T-helper 2 cell treated with Interferon-gamma antibody and Interleukin-4, amounts not matched to agents 100 ng/mL and 5 ng/mL, for 36 hours (primary cell): ENCODE measurements around the gene PHKA1. TPM values are rescaled to one million over a fixed set of nuclear protein-coding genes. Genes with fewer than 3 reads are reported as not detected.
"Not testable (repeated sequence)": the region's sequence is repeated elsewhere in the genome, so short reads cannot be mapped to it uniquely, and the experiment has no call there.

Experiments used
- intact Hi-C: fragments of 100-400 bp; cut with micrococcal nuclease; formaldehyde crosslinking; loops from one replicate; pipeline ENCODE4 v1.15.1; 2023
- total RNA-seq: library from RNA; stranded (reverse); gene quantifications from 2 replicates; pipeline ENCODE4 v1.2.3, GENCODE V29; 2022

The PHKA1 gene
- total RNA-seq, 1 donor from 2014 or later = 3.3 TPM

DNA sequence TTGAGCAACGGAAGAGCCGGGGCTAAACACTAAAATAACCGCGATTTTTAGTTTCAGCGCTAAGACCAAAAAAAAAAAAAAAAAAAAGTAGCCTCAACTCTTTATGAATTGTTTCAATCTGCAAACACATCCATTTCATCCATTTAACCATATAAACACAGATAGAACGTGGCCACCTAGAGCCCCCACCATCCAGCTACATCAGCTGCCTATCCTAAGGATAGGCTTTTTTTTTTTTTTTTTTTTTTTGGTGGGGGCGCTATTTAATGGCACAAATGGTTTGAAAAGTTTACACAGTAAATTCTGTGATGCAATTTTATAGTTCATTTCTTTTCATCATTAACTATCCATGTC is 141.0 kb downstream of the PHKA1 start:
- intact Hi-C loops = loop anchor here (2.0 to 5.0 kb wide), 4 partner anchors 49 to 391 kb away; partner anchors contain the start of genes PHKA1 and PIN4

DNA sequence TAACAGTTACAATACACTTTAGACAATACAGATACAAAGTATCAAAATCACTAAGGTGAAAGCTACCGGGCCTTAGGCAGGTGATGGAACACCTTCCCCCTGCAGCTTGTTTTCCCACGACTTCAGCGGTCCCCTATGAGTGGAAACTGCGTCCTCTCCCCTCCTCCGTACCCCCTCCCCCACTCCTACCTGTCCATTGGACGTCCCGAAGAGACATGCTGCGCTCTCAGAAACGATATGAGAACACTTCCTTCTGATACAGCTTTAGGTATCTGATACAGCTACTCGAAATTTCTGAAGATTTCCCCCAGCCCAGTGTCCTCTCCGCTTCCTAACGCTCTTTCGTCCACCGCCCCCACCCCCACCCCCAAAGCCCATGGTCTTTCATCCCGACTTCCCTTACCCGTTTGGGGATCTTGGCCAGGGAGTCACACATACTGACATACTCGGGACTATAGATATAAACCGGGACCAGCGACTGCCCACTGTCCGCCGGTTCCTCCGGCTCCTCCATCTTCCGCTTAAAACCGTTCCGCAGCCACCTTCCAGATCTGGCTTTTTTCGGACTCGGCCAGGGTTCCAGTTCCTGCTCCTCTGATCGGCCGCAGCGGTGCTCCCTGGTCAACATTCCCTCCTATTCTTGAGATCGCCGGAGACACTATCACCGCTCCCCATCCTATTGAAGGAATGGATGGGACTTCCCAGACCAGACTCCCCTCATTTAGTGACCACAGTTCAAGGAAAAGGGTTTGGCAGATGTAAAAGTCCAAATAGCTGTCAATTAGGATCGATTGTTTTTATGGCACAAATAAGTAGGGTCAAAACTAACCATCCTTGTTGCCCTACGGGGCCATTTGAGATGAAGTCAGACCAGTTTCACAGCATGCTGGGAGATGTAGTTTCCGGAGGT is 141.6 kb downstream of the PHKA1 start, which contains the start of gene HDAC8:
Gene HDAC8 (minus strand): TSS at position 596 of the 910 bp plus-strand sequence. CDS start 82 bp downstream, at position 514.
- intact Hi-C loops = loop anchor here (2.0 to 5.0 kb wide), 4 partner anchors 50 to 390 kb away; partner anchors contain the start of genes PHKA1 and PIN4

DNA sequence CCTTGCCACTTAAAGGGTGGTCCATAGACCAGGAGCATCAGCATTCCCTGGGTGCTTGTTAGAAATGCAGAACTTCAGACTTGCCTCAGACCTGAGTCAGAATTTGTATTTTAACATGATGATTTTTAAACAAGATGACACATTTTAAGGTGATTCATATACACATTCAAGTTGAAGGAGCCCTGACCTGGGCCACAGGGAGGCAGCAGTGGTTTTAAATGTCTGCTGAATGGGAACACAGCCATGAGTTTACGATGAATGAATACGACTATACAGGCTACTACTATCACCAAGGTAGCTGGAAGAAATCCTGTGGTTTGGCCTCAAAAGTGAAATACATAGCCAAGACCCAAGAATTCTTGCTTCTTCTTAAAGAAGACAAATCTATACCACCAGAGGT is 144.3 kb downstream of the PHKA1 start:
- intact Hi-C loops = loop anchor here (5.0 kb wide), 3 partner anchors 53 to 387 kb away; partner anchors contain the start of genes PHKA1 and PIN4

DNA sequence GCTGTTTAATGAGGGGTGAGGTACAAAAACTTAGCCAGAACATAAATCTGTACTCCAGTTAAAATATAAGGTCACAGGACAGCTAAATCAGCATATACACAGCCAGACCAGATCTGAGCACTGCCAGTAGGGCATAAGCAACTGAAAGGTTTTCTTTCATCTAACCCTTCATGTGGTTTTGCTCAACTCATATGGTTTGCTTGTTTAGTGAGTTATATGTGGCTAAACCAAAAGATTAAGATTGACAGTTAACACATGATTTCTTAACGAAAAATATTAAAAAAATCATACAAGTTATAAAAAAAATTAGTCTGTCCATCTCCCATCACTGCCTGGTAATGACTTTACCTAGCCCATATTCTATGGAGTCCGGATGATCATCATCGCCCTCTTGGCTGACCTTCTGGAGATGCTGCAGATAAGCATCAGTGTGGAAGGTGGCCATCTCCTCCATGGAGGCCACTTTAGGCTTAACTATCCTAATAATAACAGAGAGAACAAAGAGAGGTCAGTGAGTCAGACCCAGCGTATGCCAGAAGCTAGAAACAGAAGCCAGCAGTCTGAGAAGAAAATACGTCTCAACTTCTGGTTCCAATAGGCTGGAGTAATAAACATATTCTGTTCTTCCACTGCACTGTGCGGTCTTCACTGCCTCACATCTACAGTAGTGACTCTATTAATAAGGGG is 145.6 kb downstream of the PHKA1 start:
- intact Hi-C loops = no loop called here

DNA sequence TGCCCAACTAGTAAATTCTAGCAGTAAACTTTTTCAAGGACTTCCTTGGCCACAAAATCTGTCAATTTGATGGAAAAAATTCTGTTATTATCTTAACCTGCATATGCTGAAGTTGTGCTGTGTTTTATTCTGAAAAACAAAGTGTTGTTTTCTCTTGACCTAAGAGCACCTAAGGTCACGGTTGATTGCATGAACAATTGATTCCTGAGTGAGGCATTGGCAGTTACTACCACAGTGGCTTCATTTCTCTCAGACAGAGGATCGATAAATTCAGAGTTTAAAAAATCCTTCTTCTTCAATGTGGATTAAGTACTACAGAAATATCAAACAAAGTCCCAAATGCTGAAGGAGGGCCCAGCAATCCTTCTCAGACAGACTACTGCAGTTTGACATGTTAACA is 147.7 kb downstream of the PHKA1 start:
- intact Hi-C loops = no loop called here

DNA sequence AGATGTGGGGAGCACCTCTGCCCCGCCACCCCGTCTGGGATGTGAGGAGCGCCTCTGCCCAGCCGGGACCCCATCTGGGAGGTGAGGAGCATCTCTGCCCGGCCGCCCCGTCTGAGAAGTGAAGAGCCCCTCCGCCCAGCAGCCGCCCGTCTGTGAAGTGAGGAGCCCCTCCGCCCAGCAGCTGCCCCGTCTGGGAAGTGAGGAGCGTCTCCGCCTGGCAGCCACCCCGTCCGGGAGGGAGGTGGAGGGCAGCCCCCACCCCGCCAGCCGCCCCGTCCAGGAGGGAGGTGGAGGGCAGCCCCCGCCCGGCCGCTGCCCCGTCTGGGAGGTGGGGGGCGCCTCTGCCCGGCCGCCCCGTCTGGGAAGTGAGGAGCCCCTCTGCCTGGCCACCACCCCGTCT is 154.5 kb downstream of the PHKA1 start:
- intact Hi-C loops = not testable (repeated sequence)

DNA sequence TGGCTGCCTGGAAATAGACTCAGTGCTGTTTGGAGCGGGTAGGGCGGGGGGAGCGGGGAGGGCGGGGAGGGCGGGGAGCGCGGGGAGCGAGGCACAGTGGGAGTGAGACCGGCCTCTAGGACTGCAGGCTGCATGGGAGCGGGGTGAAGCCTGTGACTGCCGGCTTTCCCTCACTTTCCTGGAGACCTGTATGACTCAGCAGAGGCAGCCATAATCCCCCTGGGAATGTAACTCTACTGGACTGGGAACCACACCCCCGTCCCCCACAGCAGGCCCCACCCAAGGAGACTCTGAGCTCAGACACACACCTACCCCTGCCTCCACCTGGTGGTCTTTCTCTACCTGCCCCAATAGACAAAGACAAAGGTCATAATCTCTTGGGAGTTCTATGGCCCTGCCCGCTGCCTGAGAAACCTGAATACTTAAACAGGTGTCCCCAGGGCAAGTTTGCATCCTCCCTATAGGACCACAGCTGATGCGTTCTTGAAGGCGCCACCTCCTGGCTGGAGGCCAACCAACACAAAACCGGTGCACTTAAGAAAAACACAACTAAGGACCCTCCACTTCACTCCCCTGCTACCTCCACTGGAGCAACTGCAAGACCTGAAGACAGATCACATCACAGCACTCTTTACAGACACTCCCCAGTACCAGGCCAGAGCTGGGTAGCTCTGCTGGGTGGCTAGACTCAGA is 159.5 kb downstream of the PHKA1 start:
- intact Hi-C loops = no loop called here

DNA sequence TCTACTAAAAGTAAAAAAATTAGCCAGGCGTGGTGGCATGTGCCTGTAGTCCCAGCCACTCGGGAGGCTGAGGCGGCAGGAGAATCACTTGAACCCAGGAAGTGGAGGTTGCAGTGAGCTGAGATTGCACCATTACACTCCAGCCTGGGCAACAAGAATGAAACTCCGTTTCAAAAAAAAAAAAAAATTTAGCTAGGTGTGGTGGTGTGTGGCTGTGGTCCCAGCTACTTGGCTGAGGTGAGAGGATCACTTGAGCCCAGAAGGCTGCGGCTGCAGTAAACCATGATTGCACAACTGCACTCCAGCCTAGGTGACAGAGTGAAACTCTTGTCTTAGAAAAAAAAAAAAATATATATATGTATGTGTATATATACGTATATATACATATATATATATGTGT is 161.7 kb downstream of the PHKA1 start:
- intact Hi-C loops = not testable (repeated sequence)

DNA sequence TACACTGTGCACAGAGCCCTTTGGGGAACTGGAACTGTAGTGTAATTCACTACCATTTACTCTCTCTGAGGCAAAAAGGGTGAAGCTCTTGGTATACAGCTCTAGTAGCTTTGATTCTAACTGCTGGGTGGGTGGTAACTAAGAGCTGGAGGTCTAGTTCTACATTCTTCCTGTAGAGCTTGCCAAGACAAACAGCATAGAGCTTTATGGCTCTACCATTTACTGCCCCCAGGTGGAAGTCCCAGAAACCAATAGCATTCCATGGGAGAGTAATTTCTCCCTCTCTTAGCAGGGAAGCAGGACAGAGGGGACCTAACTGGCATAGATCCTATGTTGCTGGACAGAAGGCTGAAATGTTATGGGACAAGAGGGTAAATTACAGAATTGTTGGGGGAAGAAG is 168.1 kb downstream of the PHKA1 start:
- intact Hi-C loops = no loop called here

DNA sequence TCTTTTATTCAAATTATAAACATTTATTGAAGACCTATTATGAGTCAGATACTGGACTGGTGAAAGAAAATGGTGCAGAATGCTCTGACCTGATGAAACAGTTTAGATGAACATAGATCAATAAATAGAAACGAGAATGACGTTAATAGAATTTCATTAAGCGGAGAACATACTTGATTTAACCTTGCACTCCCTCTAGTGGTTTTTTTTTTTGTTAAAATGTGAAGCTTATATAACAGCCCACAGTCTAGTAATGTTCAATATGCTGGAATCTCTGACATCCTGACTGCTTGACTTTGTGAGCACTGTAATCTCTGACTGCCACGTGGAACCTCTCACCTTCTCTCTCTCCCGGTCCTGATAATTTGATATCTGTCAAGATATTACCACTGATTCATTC is 173.8 kb downstream of the PHKA1 start:
- intact Hi-C loops = loop anchor here (5.0 kb wide), 1 partner anchor 293 kb away; no protein-coding TSS in a partner anchor

DNA sequence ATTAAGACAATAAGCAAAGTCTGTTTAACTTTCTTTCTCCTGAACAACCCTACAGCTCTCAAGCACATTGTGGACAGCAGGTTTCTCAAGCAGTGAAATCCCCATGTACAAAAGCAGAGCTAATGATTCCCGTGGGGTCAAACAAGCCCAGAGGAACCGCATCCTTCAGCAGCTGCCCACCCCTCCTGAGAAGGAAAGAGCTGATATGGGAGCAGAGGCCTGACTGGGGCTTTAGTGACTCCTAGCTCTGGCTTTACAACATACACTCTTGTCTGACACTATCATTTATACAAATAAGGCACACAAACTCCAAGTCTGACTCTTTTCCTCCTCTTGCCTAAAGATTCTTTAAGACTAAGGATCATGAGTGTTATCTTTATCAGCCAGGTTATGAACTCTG is 174.3 kb downstream of the PHKA1 start:
- intact Hi-C loops = loop anchor here (5.0 kb wide), 1 partner anchor 293 kb away; no protein-coding TSS in a partner anchor

DNA sequence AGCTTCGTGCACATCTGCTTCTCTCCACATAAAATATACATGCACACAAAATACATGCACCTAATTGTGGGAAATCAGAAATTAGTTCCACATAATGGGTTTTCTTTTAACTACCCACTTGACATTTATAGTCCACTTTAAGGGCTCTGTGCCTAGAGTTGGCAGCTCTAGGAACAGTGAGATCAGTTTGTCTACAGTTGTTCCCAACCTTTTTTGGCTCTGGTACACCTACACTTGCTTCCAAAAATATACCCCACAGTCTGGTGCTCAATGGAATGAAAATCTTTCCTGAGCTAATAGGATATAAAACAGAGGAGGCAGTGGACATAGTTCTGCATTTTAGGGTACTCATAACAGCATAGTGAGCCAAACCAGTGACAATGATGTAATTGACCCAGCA is 177.6 kb downstream of the PHKA1 start:
- intact Hi-C loops = no loop called here

DNA sequence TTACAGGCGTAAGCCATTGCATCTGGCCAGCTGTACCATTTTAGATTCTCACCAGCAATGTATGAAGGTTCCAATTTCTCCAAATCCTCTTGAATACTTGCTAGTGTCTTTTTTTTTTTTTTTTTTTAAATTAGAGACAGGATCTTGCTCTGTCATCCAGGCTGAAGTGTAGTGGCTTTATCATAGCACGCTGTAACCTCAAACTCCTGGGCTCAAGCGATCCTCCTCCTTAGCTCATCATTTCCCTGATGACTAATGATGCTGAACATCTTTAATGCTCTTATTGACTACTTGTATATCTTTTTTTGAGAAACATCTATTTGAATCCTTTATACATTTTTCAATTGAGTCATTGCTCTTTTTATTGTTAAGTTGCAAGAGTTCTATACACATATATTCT is 181.7 kb downstream of the PHKA1 start:
- intact Hi-C loops = no loop called here

Other genes with a start within 250 kb of the PHKA1 start
- 30.5 and 33.8 TPM in 2 replicates for gene HDAC8, start 141.5 kb downstream of the PHKA1 start, total RNA-seq
- gene DMRTC1B, start 62.6 kb upstream of the PHKA1 start, total RNA-seq = not detected in 2 replicates
- gene FAM236B, start 68.4 kb upstream of the PHKA1 start, total RNA-seq = not detected in 2 replicates
- gene FAM236D, start 93.9 kb upstream of the PHKA1 start, total RNA-seq = not detected in 2 replicates
- not detected in 2 replicates for gene FAM236C, start 198.3 kb upstream of the PHKA1 start, total RNA-seq
- gene FAM236A, start 223.9 kb upstream of the PHKA1 start, total RNA-seq = not detected in 2 replicates
- not detected in 2 replicates for gene DMRTC1, start 229.5 kb upstream of the PHKA1 start, total RNA-seq